Cardiac muscle cell (in vitro differentiated cells and primary cell): Measurements from ENCODE around the gene ERCC3. TPM values are rescaled to one million over a fixed set of nuclear protein-coding genes. Genes with fewer than 3 reads are reported as not detected.

ENCODE experiments used
- DNase-seq, 2 donors: peaks; one replicate each; pipeline versions ENCODE4 v3.0.0 to v3.0.0-alpha.2; 2010 to 2017; ENCODE audit warnings: low read depth in 1 of 2, low spot score in 1 of 2
- H3K27ac ChIP-seq: fragments of 200-600 bp; sonication (generic); 2 replicates; pipeline ENCODE4 v1.5.1; 2016
- H3K27me3 ChIP-seq: fragments of 200-600 bp; sonication (generic); 2 replicates; pipeline ENCODE4 v1.6.0; 2016; ENCODE audit warnings: control low read depth
- H3K36me3 ChIP-seq: fragments of 200-600 bp; sonication (generic); 2 replicates; pipeline ENCODE4 v1.5.1; 2016; ENCODE audit warnings: control low read depth
- H3K4me1 ChIP-seq: fragments of 200-600 bp; sonication (generic); 2 replicates; pipeline ENCODE4 v1.8.1; 2017; ENCODE audit warnings: low read depth, mild to moderate bottlenecking, mixed run types
- H3K4me3 ChIP-seq: fragments of 200-600 bp; sonication (generic); 2 replicates; pipeline ENCODE4 v1.5.1; 2016; ENCODE audit warnings: mild to moderate bottlenecking
- H3K9me3 ChIP-seq: fragments of 200-600 bp; sonication (generic); 2 replicates; pipeline ENCODE4 v1.5.1; 2017; ENCODE audit warnings: low read depth, mild to moderate bottlenecking, control low read depth
- polyA plus RNA-seq: library from polyadenylated mRNA; unstranded; fragments of >200 nt; fragmentation: Nextera tagmentation; extraction: Ambion mirVana; gene quantifications from 2 replicates; pipeline ENCODE4 v1.2.1, GENCODE V29; 2016
- total RNA-seq: library from RNA; depleted of rRNA; stranded (reverse); fragments of >200 nt; gene quantifications from 2 replicates; pipeline ENCODE4 v1.2.3, GENCODE V29; 2016
- TF ChIP-seq, protein P1 (sequence below): IDR thresholded peaks from 2 replicates; pipeline ENCODE4 v1.5.1; 2012; ENCODE audit warnings: low read depth, mild to moderate bottlenecking, low read length

The ERCC3 gene
- total and polyA plus RNA-seq, 2 experiments from 2014 or later: 46.0 to 54.8 TPM

DNA sequence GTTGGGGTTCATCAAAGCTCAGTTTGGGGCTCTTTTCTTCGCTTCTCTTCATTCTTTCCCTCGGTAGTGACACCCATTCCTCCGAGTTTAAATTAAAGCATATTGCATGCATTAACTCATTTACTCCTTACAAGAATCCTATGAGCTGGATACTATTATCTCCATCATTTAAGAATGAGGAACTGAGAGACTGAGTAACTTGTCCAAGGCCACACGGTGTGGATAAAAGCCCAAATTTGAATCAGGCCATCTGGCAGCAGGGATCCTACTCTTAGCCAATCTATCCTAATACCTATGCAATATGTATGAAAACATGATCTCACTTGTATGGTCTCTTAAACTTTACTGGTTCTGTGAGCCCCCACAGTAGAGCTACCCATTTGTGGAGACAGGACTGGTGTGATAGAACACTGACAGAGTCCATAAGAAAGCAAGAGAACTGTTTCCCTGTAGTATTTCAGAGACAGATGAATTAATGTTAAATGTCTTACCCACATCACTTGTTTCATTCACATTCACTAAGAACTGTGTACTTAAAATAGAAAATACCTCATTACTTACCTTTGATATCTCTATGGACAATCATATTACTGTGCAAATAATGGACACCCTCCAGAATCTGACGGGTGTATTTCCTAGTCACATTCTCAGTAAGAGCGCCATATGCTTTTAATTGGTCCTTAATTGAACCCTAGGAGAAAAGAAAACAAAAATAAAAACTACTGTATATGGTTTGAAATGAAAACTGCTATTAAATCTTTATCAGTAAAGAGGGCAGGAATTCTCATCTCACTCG is 20.4 kb upstream of the ERCC3 start:
- Histone ChIP-seq H3K27me3 (no peaks in the 10 kb centered on the region), H3K9me3 (no peaks in the 10 kb centered on the region), H3K4me1 (no peaks in the 10 kb centered on the region), H3K27ac (no peak overlapping the region), H3K4me3 (no peak overlapping the region), H3K36me3 (peaks cover 64% of the 10 kb centered on the region)
- no peak for DNase-seq
- TF ChIP-seq, protein P1, sequence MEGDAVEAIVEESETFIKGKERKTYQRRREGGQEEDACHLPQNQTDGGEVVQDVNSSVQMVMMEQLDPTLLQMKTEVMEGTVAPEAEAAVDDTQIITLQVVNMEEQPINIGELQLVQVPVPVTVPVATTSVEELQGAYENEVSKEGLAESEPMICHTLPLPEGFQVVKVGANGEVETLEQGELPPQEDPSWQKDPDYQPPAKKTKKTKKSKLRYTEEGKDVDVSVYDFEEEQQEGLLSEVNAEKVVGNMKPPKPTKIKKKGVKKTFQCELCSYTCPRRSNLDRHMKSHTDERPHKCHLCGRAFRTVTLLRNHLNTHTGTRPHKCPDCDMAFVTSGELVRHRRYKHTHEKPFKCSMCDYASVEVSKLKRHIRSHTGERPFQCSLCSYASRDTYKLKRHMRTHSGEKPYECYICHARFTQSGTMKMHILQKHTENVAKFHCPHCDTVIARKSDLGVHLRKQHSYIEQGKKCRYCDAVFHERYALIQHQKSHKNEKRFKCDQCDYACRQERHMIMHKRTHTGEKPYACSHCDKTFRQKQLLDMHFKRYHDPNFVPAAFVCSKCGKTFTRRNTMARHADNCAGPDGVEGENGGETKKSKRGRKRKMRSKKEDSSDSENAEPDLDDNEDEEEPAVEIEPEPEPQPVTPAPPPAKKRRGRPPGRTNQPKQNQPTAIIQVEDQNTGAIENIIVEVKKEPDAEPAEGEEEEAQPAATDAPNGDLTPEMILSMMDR: no peak

DNA sequence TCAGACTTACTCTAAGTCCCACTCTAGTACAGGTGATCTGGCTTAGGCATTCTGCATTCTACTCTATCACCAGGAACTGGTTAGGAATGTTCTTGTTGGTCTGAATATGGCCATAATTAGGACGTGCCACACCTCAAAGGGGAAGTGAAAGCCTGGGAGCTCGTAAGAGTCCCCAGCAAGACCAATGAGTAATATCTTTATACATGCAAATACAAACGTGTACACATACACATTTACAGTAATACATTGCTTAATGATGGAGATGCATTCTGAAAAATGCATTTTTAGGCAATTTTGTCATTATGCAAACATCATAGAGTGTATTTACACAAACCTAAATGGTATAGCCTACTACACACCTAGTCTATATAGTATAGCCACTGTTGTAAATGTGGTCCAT is 19.5 kb upstream of the ERCC3 start:
- no peaks in the 10 kb centered on the region for H3K9me3 ChIP-seq
- no peaks in the 10 kb centered on the region for H3K4me1 ChIP-seq
- TF ChIP-seq, protein P1: no peak
- peaks cover 63% of the 10 kb centered on the region for H3K36me3 ChIP-seq
- no peaks in the 10 kb centered on the region for H3K27me3 ChIP-seq
- H3K27ac ChIP-seq: no peak overlapping the region
- no peak overlapping the region for H3K4me3 ChIP-seq
- DNase-seq: no peak

GRCh38 chr2:127310980-127311379 is 17.0 kb upstream of the ERCC3 start:
- H3K36me3 ChIP-seq: peaks cover 49% of the 10 kb centered on the region
- TF ChIP-seq, protein P1: no peak

DNA sequence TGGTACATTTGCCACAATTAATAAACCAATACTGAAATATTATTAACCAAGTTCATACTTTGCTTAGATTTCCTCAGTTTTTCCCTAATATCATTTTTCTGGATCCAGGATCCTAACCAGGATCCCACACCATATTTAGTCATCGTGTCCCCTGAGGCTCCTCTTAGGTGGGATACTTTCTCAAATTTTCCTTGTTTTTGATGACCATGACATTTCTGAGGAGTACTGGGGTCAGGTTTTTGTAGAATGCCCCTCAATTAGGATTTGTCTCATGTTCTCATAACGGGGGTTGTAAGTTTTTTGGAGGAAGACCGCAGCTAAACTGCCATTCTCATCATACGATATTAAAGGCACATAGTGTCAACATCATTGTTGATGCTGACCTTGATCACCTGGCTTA is 15.5 kb upstream of the ERCC3 start:
- peaks cover 42% of the 10 kb centered on the region for H3K36me3 ChIP-seq
- TF ChIP-seq, protein P1: no peak
- DNase-seq: no peak
- no peaks in the 10 kb centered on the region for H3K27me3 ChIP-seq
- H3K4me3 ChIP-seq: no peak overlapping the region
- H3K4me1 ChIP-seq: no peaks in the 10 kb centered on the region
- H3K27ac ChIP-seq: no peak overlapping the region
- H3K9me3 ChIP-seq: no peaks in the 10 kb centered on the region

More at GRCh38 chr2:127310980-127311379, 17.0 kb upstream of the ERCC3 start:
- no peak overlapping the region for H3K4me3 ChIP-seq
- H3K9me3 ChIP-seq: no peaks in the 10 kb centered on the region
- no peak for DNase-seq
- H3K4me1 ChIP-seq: no peaks in the 10 kb centered on the region
- no peak overlapping the region for H3K27ac ChIP-seq
- no peaks in the 10 kb centered on the region for H3K27me3 ChIP-seq

- Histone ChIP-seq H3K4me3 (no peak overlapping the region), H3K27me3 (no peaks in the 10 kb centered on the region), H3K4me1 (no peaks in the 10 kb centered on the region), H3K36me3 (peaks cover 34% of the 10 kb centered on the region), H3K9me3 (no peaks in the 10 kb centered on the region), H3K27ac (no peak overlapping the region)
- TF ChIP-seq, protein P1: no peak
- no peak for DNase-seq
These were observed 14.7 kb upstream of the ERCC3 start for GRCh38 chr2:127308586-127309138.
